Esophagus (tissue), 2 donors: Measurements from ENCODE around the gene DHH. TPM values are rescaled to one million over a fixed set of nuclear protein-coding genes. Genes with fewer than 3 reads are reported as not detected.

Experiments
- H3K27ac ChIP-seq, 2 donors: one replicate each; pipeline ENCODE4 v1.5.1; 2013; ENCODE audit warnings: low read depth in 2 of 2, mild to moderate bottlenecking in 2 of 2, inconsistent platforms in 1 of 2, low read length in 1 of 2, moderate library complexity in 1 of 2
- H3K27me3 ChIP-seq, 2 donors: one replicate each; pipeline ENCODE4 v1.6.1; 2013; ENCODE audit warnings: low read length in 2 of 2, control low read depth in 1 of 2, mild to moderate bottlenecking in 1 of 2; ENCODE audit not compliant: insufficient read depth in 2 of 2, control insufficient read depth in 1 of 2
- H3K36me3 ChIP-seq, 2 donors: one replicate each; pipeline ENCODE4 v1.6.1; 2013; ENCODE audit warnings: low read length in 1 of 2; ENCODE audit not compliant: control insufficient read depth in 2 of 2, insufficient read depth in 2 of 2
- H3K4me1 ChIP-seq, 2 donors: one replicate each; pipeline ENCODE4 v1.6.1; 2013; ENCODE audit warnings: low read length in 1 of 2; ENCODE audit not compliant: control insufficient read depth in 2 of 2, insufficient read depth in 2 of 2
- H3K4me3 ChIP-seq, 2 donors: one replicate each; pipeline ENCODE4 v1.5.1; 2013; ENCODE audit warnings: low read length in 2 of 2, mild to moderate bottlenecking in 2 of 2, low read depth in 1 of 2, moderate library complexity in 1 of 2
- H3K9me3 ChIP-seq, 2 donors: one replicate each; pipeline ENCODE4 v1.6.1; 2013; ENCODE audit warnings: mild to moderate bottlenecking in 2 of 2, low read depth in 1 of 2, low read length in 1 of 2, moderate library complexity in 1 of 2; ENCODE audit not compliant: control insufficient read depth in 2 of 2, insufficient read depth in 1 of 2
- WGBS, 2 donors: extraction: QIAGEN DNeasy Blood & Tissue Kit; methylation state at CpG; one replicate each; pipeline ENCODE4 v1.1.7; 2013; 5-methylcytosine and 5-hydroxymethylcytosine counted together
- polyA plus RNA-seq, 2 donors: library from polyadenylated mRNA; stranded (reverse); fragments of 200-250 nt; gene quantifications; one replicate each; pipeline ENCODE4 v1.2.3, GENCODE V29; 2013
- donor health status: healthy with polysubstance abuse.
- donor health status: Bipolar disorder and iron deficiency.

DHH gene
- polyA plus RNA-seq, 2 donors, result 0.06 to 0.21 TPM

- Histone ChIP-seq H3K27me3 (no peaks in the 10 kb centered on the region), H3K36me3 (peaks cover 14 to 51% of the 10 kb centered on the region in 2 donors), H3K4me1 (peaks cover 11 to 23% of the 10 kb centered on the region in 2 donors), H3K27ac (no peak overlapping the region), H3K4me3 (no peak overlapping the region), H3K9me3 (no peaks in the 10 kb centered on the region)
- WGBS, 2 donors, result 91 to 93% methylated on average over 10 of the region's 10 CpGs
Measured at GRCh38 chr12:49054524-49054923, 40.1 kb downstream of the DHH start.

GRCh38 chr12:49054096-49054495, 40.5 kb downstream of the DHH start:
- Histone ChIP-seq H3K36me3 (peaks cover 14 to 54% of the 10 kb centered on the region in 2 donors), H3K27ac (no peak overlapping the region), H3K27me3 (no peaks in the 10 kb centered on the region), H3K9me3 (no peaks in the 10 kb centered on the region), H3K4me1 (peaks cover 11 to 23% of the 10 kb centered on the region in 2 donors), H3K4me3 (no peak overlapping the region)
- WGBS, 2 donors, result 93 to 94% methylated on average over 5 of the region's 5 CpGs

DNA sequence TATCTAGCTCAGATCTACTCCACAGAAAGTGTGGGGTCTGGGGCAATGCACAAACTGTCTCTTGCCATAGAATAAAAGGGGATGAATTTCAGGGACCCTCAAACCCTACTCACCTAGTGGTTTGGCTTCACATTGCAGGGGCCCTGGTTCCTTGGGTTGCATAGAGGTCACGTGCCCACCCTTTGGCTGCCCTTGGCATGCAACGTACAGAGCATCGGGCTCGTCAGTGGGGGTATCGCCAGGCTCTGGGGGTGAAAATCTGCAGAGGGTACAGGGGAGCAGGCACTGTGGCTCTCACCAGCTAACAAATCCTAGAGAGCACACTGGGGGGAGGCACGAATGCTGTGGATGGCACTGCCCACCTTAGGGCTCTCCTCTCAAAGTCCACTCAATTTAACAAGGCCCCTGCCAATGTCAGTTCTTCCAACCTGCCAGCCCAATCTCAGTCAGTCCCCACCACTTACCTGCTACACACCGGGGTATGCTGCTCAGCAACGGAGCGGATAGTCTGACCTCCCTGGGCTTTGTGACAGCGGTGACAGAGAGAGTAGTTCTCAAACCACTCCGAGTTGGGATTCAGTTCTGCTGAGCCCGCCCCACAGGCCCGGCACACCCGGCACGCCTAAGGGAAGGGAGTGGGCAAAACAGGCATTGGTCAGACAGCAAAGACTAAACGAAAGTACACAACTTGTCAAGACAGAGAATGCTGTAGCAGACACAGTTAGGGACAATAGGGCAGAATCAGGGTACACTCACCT, 42.0 kb downstream of the DHH start:
- H3K27ac ChIP-seq, result peak overlapping the region in 1 of 2 donors; percentile 22
- H3K36me3 ChIP-seq, result peaks cover 23 to 66% of the 10 kb centered on the region in 2 donors
- H3K4me1 ChIP-seq, result peaks cover 3 to 15% of the 10 kb centered on the region in 2 donors
- 78 to 81% methylated on average over 16 of the region's 16 CpGs for WGBS, 2 donors
- H3K4me3 ChIP-seq, result no peak overlapping the region
- H3K27me3 ChIP-seq, result no peaks in the 10 kb centered on the region
- H3K9me3 ChIP-seq, result no peaks in the 10 kb centered on the region

DNA sequence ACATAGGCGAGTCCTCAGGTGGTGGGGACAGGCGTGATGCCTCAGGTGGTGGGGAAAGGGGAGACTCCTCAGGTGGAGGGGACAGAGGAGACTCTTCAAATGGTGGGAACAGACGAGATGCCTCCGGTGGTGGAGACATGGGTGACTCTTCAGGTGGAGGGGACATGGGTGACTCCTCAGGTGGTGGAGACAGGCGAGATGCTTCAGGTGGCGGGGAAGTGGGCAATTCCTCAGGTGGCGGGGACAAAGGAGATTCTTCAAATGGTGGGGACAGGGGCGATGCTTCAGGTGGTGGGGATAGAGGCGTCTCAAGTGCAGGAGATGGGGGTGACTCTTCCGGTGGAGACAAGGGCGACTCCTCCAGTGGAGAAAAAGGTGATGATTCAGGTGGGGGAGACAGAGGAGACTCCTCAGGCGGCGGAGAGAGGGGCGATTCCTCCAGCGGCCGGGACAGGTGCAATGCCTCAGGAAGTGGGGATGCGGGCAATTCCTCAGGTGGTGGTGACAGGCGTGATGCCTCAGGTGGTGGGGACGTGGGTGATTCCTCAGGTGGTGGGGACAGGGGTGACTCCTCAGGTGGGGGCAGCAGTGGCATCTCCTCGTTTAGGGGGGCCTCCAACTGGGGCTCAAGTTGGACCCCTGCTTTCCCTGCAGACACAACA, 42.7 kb downstream of the DHH start:
- Histone ChIP-seq H3K4me1 (peaks cover 0 to 13% of the 10 kb centered on the region in 2 donors), H3K36me3 (peaks cover 23 to 68% of the 10 kb centered on the region in 2 donors), H3K27me3 (no peaks in the 10 kb centered on the region), H3K9me3 (no peaks in the 10 kb centered on the region), H3K27ac (no peak overlapping the region), H3K4me3 (no peak overlapping the region)
- 91 to 93% methylated on average over 20 of the region's 20 CpGs for WGBS, 2 donors

DNA sequence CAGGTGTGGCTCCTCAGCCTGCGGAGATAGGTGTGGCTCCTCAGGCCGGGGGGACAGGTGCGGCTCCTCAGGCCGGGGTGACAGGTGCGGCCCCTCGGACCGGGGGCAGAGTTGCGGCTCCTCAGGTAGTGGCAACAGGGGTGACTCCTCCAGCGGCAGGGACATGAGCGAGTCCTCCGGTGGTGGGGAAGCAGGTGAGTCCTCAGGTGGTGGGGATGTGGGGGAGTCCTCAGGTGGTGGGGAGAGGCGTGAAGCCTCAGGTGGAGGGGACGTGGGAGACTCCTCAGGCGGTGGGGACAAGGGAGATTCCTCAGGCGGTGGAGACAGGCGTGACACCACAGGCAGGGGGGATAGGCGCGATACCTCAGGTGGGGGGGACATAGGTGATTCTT, 43.2 kb downstream of the DHH start:
- Histone ChIP-seq H3K9me3 (no peaks in the 10 kb centered on the region), H3K27me3 (no peaks in the 10 kb centered on the region), H3K4me1 (peaks cover 0 to 13% of the 10 kb centered on the region in 2 donors), H3K4me3 (no peak overlapping the region), H3K36me3 (peaks cover 25 to 71% of the 10 kb centered on the region in 2 donors), H3K27ac (no peak overlapping the region)
- WGBS, 2 donors, result 94 to 96% methylated on average over 18 of the region's 18 CpGs

DNA sequence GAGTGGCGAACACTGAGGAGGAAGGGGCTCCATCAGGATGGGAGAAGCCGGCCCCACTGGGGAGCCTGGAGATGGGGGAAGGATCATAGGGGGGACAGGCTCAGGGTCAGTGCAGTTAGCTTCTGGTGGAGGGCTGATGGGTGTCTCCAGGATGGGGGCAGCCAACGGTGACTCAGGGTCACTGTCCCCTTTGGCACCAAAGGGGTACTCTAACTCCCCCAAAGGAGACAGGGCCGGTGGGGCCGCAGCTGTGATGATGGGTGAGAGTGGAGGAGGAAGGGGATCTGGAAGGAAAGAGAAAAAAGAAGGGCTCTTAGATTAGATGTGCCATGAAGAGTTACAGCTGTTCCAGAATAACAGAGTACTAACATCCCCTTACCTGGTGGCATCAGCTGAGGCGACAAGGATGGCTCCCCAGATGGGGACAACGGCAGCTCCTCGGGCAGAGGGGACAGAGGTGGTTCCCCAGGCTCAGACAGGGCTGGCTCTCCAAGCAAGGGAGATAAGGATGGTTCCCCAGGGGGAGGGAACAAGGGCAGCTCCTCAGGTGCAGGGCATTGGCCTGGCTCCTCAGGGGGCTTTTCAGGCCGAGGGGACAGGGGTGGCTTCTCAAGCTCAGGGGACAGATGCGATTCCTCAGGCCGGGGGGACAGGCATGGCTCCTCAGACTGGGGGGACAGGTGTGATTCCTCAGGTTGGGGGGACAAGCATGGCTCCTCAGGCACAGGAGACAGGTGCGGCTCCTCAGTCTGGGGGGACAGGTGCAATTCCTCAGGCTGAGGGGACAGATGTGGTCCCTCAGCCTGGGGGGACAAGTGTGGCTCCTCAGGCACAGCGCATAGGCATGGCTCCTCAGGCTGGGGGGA, 43.9 kb downstream of the DHH start:
- Histone ChIP-seq H3K9me3 (no peaks in the 10 kb centered on the region), H3K27ac (no peak overlapping the region), H3K4me1 (peaks cover 0 to 9% of the 10 kb centered on the region in 2 donors), H3K4me3 (no peak overlapping the region), H3K27me3 (no peaks in the 10 kb centered on the region), H3K36me3 (peaks cover 31 to 77% of the 10 kb centered on the region in 2 donors)
- WGBS, 2 donors, result 91 to 92% methylated on average over 13 of the region's 13 CpGs

DNA sequence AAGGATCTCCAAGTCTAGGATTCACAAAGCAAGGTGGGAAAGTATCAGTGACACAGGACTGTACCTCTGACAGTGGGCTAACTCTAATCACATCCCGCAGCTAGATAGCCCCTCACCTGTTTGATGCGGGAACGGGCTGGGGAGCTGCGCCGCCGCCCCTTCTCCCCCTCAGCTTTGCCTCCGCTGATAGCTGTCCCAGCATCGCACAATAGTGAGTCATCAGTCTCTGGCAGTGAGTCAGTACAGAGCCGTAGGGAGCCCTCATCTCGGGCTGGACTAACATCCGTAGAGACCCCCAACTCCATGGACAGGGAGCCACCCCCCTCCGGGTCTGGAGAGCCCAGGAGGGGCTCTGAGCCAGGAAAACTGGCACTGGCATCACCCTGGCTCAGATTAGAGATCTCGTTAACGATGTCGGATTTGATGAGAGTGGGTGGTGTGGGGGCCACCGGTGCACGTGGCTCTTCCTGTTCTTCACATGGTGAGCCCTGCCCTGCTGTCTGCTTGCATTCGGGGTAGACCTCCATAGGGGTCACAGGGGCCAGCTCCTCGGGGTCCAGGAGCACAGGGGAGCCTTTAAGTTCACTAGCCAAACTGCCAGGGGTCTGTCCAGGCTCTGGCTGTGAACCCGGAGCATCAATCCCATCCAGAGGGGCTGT, 44.9 kb downstream of the DHH start:
- Histone ChIP-seq H3K27me3 (no peaks in the 10 kb centered on the region), H3K27ac (no peak overlapping the region), H3K9me3 (no peaks in the 10 kb centered on the region), H3K36me3 (peaks cover 35 to 83% of the 10 kb centered on the region in 2 donors), H3K4me3 (no peak overlapping the region), H3K4me1 (peaks cover 0 to 6% of the 10 kb centered on the region in 2 donors)
- WGBS, 2 donors, result 78 to 82% methylated on average over 20 of the region's 20 CpGs

DNA sequence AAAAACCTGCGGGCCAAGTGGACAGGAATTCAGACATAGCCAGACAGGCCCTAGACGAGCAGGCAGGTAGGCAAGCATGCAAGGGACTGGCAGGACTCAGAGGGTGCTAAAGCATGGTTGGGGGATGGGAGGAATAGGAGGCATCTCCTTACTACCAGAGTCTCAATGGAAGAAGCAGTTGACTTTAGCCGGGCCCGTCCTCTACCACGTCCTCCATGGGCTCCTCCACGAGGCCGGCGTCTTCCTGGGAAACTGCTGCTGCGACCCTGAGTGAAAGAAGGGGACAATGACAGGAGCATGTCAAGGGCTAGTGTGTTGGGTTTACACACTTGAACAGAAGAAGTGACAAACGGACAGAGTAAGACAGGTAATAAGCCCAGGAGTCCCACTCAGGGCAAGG, 45.6 kb downstream of the DHH start:
- H3K27me3 ChIP-seq, result no peaks in the 10 kb centered on the region
- H3K9me3 ChIP-seq, result no peaks in the 10 kb centered on the region
- peaks cover 0 to 6% of the 10 kb centered on the region in 2 donors for H3K4me1 ChIP-seq
- WGBS, 2 donors, result 89 to 94% methylated on average over 10 of the region's 10 CpGs
- H3K27ac ChIP-seq, result no peak overlapping the region
- no peak overlapping the region for H3K4me3 ChIP-seq
- peaks cover 39 to 84% of the 10 kb centered on the region in 2 donors for H3K36me3 ChIP-seq
